HG03103 (cell line): ENCODE results near the gene NTF4.

ENCODE experiments used
- ATAC-seq: cut with Tn5 transposase; IDR thresholded peaks from one replicate; pipeline ENCODE4 v1.9.1; 2021; ENCODE audit warnings: low read depth; ENCODE audit not compliant: unreplicated experiment

The NTF4 gene, protein sequence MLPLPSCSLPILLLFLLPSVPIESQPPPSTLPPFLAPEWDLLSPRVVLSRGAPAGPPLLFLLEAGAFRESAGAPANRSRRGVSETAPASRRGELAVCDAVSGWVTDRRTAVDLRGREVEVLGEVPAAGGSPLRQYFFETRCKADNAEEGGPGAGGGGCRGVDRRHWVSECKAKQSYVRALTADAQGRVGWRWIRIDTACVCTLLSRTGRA

GRCh38 chr19:49064768-49065611, at the start of gene NTF4:
Gene NTF4 (minus strand): TSS chr19:49064818. CDS start chr19:49061997, 2,821 bp downstream.
- ATAC-seq: no peak

- no peak for ATAC-seq
Observed at GRCh38 chr19:49113762-49114629, 49.4 kb upstream of the NTF4 start, which contains the start of gene LIN7B. Gene LIN7B (plus strand): TSS chr19:49114370. CDS start chr19:49114405, 35 bp downstream.

- ATAC-seq: no peak
Observed at GRCh38 chr19:49111218-49111998, 46.8 kb upstream of the NTF4 start.

- no peak for ATAC-seq
Observed at GRCh38 chr19:49110567-49110966, 45.9 kb upstream of the NTF4 start.

GRCh38 chr19:49109569-49110233, 45.1 kb upstream of the NTF4 start:
- no peak for ATAC-seq

DNA sequence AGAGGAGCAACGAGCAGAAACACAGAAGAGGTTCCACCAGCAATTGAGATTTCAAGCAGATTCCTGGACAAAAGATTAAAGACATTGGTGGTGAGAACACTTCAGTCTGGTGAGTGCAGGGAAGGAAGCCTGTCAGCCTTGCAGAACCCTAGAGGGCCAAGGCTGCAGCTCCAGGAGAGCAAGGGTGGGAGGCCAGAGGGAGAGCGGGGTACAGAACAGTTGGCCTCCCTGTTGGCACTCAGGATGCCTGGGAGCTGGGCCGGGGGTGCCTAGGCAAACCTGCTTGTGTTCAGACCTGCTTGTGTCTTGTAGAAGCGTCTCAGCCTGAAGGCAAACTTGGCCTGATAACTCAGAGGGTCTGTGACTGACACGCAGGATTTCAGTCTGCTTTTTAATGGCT, 44.4 kb upstream of the NTF4 start:
- ATAC-seq: no peak

DNA sequence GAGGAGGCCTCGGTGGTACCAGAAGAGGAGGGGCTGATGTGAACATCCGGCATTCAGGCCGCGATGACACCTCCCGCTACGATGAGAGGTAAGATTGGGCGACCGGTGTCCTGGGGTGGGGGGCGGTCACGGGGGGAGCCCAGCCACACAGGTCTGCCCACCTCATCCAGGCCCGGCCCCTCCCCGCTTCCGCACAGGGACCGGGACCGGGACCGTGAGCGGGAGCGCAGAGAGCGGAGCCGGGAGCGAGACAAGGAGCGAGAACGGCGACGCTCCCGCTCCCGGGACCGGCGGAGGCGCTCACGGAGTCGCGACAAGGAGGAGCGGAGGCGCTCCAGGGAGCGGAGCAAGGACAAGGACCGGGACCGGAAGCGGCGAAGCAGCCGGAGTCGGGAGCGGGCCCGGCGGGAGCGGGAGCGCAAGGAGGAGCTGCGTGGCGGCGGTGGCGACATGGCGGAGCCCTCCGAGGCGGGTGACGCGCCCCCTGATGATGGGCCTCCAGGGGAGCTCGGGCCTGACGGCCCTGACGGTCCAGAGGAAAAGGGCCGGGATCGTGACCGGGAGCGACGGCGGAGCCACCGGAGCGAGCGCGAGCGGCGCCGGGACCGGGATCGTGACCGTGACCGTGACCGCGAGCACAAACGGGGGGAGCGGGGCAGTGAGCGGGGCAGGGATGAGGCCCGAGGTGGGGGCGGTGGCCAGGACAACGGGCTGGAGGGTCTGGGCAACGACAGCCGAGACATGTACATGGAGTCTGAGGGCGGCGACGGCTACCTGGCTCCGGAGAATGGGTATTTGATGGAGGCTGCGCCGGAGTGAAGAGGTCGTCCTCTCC, 43.2 kb upstream of the NTF4 start:
- ATAC-seq: no peak

DNA sequence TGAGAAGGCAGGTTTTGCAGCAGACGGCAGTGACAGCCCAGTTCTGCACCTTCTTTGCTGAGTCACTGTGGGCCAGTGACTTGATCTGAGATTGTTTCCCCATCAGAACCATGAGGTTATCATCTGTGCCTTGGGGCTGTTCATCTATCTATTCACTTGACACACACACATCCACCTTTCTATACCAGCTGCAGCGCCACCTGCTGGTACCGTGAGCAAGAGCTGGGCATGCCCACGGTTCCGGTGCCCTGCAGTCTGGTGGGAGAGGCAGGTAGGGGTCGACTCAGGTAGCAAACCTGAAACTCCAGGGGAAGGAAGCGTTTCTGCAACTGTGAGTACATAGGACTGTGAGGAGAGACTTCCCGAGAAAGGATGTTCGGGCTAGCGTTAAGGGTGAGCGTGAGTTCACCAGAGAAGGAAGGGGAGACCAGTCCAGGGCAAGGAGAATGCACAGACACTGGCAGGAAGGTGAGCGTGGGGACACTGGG, 42.1 kb upstream of the NTF4 start:
- ATAC-seq: no peak

DNA sequence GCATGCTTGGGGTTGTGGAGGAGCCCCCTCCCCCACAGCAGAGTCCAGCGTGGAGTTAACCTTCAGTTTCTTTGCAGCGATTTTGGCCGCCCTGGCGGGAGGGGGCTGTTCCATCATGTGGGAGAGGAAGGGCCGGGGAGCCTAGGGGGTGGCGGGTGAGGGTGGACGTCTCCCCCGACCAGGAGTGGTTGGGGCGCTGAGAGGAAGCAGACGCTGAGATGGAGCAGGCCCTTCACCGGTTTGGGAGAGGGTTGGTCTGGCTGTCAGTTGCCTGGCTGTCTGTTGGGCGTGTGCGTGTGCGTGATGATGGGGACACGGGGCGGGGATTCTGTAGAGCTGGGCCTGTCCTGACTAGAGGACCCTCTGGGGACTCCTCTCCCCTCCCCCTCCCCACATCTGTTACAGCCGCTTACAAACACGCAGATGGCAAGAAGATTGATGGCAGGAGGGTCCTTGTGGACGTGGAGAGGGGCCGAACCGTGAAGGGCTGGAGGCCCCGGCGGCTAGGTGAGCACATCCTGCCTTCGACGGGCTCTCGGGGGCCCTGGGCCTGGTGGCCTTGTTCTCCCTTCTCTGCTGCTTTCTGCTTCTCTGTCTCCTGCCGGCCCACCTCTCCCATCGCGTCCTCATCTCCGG, 39.7 kb upstream of the NTF4 start:
- no peak for ATAC-seq

- ATAC-seq: no peak
Observed at GRCh38 chr19:49103331-49104085, 38.9 kb upstream of the NTF4 start.

- no peak for ATAC-seq
Observed at GRCh38 chr19:49102303-49102702, 37.7 kb upstream of the NTF4 start.

GRCh38 chr19:49101160-49101559, 36.5 kb upstream of the NTF4 start:
- ATAC-seq: no peak

- no peak for ATAC-seq
Observed at GRCh38 chr19:49098795-49099194, 34.2 kb upstream of the NTF4 start.

DNA sequence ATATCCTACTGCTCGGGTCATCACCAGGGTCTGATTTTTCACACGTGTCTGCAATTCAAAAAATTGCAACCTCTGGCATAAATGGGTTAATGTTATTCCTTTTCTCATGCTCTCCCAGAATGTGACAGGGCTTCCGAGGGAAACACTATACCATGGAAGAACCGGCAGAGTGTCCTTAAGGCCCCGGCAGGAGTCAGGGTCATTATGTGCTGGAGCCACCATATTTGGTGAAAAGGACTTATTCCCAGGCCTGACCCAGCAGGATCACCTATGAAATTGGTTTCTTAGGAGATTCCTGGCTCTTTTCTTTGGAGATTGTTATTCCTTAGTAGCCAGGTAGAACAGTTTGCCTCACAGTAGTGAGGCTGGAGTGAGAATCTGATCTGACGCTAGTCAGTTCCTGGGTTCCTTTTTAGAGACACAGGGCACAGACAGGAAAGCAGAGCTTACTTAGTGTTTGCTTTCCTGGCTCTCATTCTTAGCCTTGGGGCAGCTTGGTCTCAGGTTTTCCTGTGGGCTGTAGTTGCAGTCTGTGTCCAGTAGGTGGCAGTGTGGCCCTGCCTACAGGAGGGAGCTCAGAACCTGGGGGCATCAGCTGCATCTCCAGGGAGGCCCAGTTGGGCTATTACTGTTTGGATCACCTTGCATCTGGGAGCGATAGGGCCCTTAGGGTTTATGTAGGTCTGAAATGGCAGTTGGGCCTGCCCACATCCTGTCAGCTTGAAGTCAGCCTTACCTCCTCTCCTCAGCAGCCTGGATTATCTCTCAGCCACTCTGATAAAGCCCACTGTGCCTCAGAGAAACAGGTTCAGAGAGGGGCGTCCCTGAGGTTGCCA, 33.1 kb upstream of the NTF4 start:
- ATAC-seq: no peak

DNA sequence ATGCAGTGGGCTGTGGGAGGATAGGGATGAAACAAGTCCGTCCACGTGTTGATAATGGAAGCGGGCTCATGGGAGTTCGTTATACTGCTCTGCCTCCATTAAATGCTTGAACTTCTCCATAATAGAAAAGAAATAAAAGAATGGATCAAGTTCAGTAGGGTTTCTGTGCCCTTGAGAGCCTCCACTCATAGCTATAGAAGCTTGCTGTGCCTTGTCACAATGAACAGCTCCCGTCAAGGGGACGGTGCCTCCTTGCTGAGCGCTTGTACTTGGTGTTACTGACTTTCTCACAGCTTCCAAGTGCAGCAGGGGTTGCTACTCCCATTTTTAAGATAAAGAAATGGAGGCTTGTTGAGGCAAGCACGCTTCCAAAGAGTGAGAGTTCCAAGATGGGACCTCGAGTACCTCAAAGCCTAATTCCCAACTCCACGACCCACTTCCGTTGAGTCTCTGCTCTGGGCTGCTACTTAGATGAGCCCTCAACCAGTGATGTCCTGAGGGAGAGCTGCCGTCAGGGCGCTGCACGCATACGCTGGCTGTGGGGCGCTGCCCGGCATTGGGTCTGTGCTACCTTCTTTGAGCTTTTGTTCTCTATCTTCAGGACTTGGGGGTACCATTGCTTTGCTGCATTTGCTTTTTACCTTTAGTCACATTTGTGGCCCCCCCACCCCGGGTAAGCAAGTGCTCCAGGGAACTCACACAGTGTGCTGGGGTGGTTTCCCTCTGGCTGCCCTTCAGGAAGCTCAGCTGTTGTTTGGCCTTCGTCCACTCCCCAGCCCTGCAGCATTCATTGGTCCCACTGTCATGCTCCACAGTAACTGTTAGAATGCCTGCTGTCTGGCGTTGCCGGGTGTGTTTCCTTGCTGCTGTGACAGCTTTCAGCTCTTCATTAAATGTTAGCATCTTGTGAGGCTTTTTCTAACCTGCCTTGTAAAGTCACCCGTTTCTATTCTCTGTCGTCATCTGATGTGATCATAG, 30.2 kb upstream of the NTF4 start:
- ATAC-seq: no peak

DNA sequence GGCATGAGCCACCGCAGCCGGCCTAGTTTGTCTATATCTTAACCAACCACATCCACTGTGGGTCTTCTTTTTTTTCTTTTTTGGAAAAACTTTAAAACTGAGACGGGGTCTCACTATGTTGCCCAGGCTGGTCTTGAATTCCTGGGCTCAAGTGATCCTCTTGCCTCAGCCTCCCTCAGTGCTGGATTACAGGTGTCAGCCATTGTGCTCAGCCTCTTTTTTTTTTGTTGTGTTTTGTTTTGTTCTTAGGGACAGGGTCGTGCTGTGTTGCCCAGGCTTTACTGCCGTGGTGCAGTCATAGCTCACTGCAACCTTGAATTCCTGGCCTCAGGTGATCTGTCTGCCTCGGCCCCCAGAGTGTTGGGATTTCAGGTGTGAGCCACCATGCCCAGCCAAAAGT, 28.1 kb upstream of the NTF4 start:
- ATAC-seq: no peak
